ENCODE data around the gene ZBTB34. TPM values are rescaled to one million over a fixed set of nuclear protein-coding genes. Genes with fewer than 3 reads are reported as not detected.

The ZBTB34 gene
- total and polyA plus RNA-seq, 2 of the 4 experiments (the other 2 are of a cell fraction), result 2.7 to 3.1 TPM

GRCh38 chr9:126926364-126926763 lies 65.9 kb downstream of the ZBTB34 start:
- in situ Hi-C loops (cut with MboI; ENCODE audit: low sequenced_read_pairs) (loop anchor here (25.0 kb wide), 1 partner anchor 461 kb away; the partner anchor contains the start of gene SLC2A8), dilution Hi-C loops (cut with HindIII; ENCODE audit: low sequenced_read_pairs, unreplicated experiment) (no loop called here), intact Hi-C loops (cut with micrococcal nuclease) (no loop called here)
- Histone ChIP-seq H2BK20ac (ENCODE audit: low read depth, low read length) (no peak overlapping the region), H3K4me3 (ENCODE audit: insufficient read depth, low read depth, low read length) (no peak overlapping the region), H3K9me1 (ENCODE audit: insufficient read depth, low read length) (peaks cover 10% of the 10 kb centered on the region), H3K23ac (ENCODE audit: low read depth, low read length) (no peak overlapping the region), H3K9ac (ENCODE audit: low read depth, low read length) (no peak overlapping the region), H3K9me3 (ENCODE audit: control insufficient read depth, insufficient read depth, low read length) (no peaks in the 10 kb centered on the region), H2AK9ac (replicated peaks; ENCODE audit: low read depth, low read length, poor library complexity) (no peak overlapping the region), H4K20me1 (ENCODE audit: insufficient read depth, low read length) (no peaks in the 10 kb centered on the region), H3K14ac (replicated peaks; ENCODE audit: low read depth, low read length) (no peak overlapping the region), H4K5ac (ENCODE audit: low read depth, low read length) (no peak overlapping the region), H4K8ac (ENCODE audit: low read depth in 2 of 2, low read length in 2 of 2) (no peak overlapping the region), H3K4me2 (ENCODE audit: low read depth, low read length) (no peak overlapping the region), H3K56ac (ENCODE audit: extremely low read depth, insufficient read depth, low read length) (no peak overlapping the region), H2BK5ac (ENCODE audit: low read depth, low read length, poor library complexity, severe bottlenecking) (no peak overlapping the region), H3K27ac (ENCODE audit: insufficient read depth, low read length) (no peak overlapping the region), H2AK5ac (ENCODE audit: low read depth, low read length) (no peak overlapping the region), H2BK120ac (ENCODE audit: low read depth, low read length) (no peak overlapping the region), H2BK15ac (ENCODE audit: low read depth, low read length) (no peak overlapping the region), H3K79me1 (ENCODE audit: low read depth in 1 of 2, low read length in 2 of 2) (0 out of 4 replicates have a peak, but pooled peaks cover 0 to 5% of the 10 kb centered on the region in 2 experiments), H3K27me3 (ENCODE audit: control insufficient read depth, insufficient read depth, low read length) (peaks cover 19% of the 10 kb centered on the region), H2AFZ (replicated peaks; ENCODE audit: low read length, poor library complexity) (no peak overlapping the region), H3K4me1 (ENCODE audit: control insufficient read depth, insufficient read depth, low read length) (peaks cover 13% of the 10 kb centered on the region), H3K36me3 (ENCODE audit: control insufficient read depth, insufficient read depth, low read length) (no peaks in the 10 kb centered on the region), H3K4ac (ENCODE audit: low read depth, low read length) (no peak overlapping the region), H3K18ac (ENCODE audit: low read depth, low read length) (no peak overlapping the region), H4K91ac (ENCODE audit: insufficient read depth, low read depth, low read length) (no peak overlapping the region)
- TF ChIP-seq MXI1 (IDR thresholded peaks at IDR 0.05; ENCODE audit: borderline replicate concordance, low read depth, low read length) (no peak), RFX5 (IDR thresholded peaks at IDR 0.05; ENCODE audit: low read depth, low read length) (no peak), NFE2L2 (IDR thresholded peaks at IDR 0.05; ENCODE audit: low read depth, low read length) (no peak), BHLHE40 (IDR thresholded peaks at IDR 0.05; ENCODE audit: low read depth, low read length) (no peak)
- DNase-seq, result no peak
- POLR2A ChIA-PET (ENCODE audit: unreplicated experiment), result no interaction called here
- CTCF ChIA-PET, result no interaction called here
- no peak for ATAC-seq (ENCODE audit: low read depth)
- 69% methylated on average over 2 of the region's 2 CpGs; no CpG with 5 or more reads in 1 of the 2 experiments for WGBS, 2 experiments (ENCODE audit: extremely low coverage in 2 of 2, insufficient read length in 1 of 2)
- no TSS peak for BruUV-seq (replicated peaks)
